ENCODE results near the gene UGT1A1. TPM values are rescaled to one million over a fixed set of nuclear protein-coding genes. Genes with fewer than 3 reads are reported as not detected.

Gene UGT1A1
- polyA plus RNA-seq, 2 of the 4 experiments (the other 2 are of a cell fraction), result 1.9 TPM

DNA sequence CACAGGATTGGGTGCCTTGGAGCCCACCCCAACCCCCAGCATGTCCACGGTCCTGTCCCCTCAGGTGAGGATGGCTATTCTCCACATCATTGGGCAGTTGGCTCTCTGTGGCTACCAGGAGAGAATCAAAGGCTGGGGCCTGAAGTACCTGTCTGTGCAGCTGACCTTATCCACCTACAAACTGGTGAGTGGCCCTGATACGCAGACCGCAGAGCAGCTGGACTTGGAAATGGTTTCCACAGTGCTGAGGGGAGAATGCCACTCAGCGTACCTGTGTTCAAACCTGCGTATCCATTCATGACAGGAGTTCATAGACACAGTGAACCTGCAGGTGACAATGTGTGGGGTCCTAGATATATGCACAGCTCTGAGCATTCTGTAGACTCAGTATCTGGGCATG is 39.6 kb downstream of the UGT1A1 start:
- FAIRE-seq (no peak), DNase-seq (ENCODE audit: low read depth in 1 of 2, low spot score in 1 of 2) (no peak), ATAC-seq (no peak)
- peak overlapping the region in 1 of 2 experiments; percentile 34; a peak in 1 of 6 replicates for H3K27ac ChIP-seq
- ChIA-PET CTCF (interaction anchor here (0.6 kb wide), 1 partner anchor 747 kb away, joined by 3 read pairs; no protein-coding TSS in a partner anchor), POLR2A (no interaction called here)
- no peaks in the 10 kb centered on the region for H3K9me3 ChIP-seq
- TF ChIP-seq NR3C1 (IDR thresholded peaks at IDR 0.05) (no peak), HOXA7 (CRISPR knock-in tag; IDR thresholded peaks at IDR 0.05) (no peak), SREBF2 (IDR thresholded peaks at IDR 0.05) (no peak), TFCP2L1 (CRISPR knock-in tag; IDR thresholded peaks at IDR 0.05) (no peak)
- no peak overlapping the region for H3K4me3 ChIP-seq
- no peak overlapping the region for H3K4me2 ChIP-seq
- H3K4me1 ChIP-seq, result peaks cover 8% of the 10 kb centered on the region
- 50% methylated on average over 5 of the region's 5 CpGs for WGBS (ENCODE audit: missing lambda C conversion rate)

DNA sequence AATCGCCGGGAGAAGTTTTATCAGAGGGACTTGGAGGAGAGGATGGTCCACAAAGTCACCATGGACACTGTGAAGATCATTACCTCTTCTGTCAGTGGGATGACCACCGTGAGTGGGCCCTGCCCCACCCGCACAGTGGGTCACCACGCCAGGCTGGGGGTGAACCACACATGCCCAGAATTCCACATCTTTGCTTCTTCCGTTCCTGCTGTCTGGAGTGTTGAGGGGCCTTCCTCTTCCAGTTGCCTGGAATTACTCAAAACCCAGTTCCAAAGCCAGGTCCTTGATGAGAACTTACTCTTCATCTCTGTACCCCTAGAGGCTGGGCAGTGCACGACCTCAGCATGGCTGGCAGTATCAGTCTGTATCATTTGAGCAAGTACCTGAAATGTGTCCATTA is 40.1 kb downstream of the UGT1A1 start:
- Histone ChIP-seq H3K27ac (peak overlapping the region in 1 of 2 experiments; percentile 34; a peak in 1 of 6 replicates), H3K4me1 (peaks cover 8% of the 10 kb centered on the region), H3K4me2 (no peak overlapping the region), H3K4me3 (no peak overlapping the region), H3K9me3 (no peaks in the 10 kb centered on the region)
- no peak; a peak in 1 of 6 replicates for ATAC-seq
- POLR2A ChIA-PET, result no interaction called here
- TF ChIP-seq, protein P1, sequence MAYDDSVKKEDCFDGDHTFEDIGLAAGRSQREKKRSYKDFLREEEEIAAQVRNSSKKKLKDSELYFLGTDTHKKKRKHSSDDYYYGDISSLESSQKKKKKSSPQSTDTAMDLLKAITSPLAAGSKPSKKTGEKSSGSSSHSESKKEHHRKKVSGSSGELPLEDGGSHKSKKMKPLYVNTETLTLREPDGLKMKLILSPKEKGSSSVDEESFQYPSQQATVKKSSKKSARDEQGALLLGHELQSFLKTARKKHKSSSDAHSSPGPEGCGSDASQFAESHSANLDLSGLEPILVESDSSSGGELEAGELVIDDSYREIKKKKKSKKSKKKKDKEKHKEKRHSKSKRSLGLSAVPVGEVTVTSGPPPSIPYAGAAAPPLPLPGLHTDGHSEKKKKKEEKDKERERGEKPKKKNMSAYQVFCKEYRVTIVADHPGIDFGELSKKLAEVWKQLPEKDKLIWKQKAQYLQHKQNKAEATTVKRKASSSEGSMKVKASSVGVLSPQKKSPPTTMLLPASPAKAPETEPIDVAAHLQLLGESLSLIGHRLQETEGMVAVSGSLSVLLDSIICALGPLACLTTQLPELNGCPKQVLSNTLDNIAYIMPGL (CRISPR knock-in tag; IDR thresholded peaks at IDR 0.05; ENCODE audit: borderline replicate concordance), result no peak
- TF ChIP-seq TFCP2L1 (CRISPR knock-in tag; IDR thresholded peaks at IDR 0.05), result no peak
- TF ChIP-seq, protein P2, sequence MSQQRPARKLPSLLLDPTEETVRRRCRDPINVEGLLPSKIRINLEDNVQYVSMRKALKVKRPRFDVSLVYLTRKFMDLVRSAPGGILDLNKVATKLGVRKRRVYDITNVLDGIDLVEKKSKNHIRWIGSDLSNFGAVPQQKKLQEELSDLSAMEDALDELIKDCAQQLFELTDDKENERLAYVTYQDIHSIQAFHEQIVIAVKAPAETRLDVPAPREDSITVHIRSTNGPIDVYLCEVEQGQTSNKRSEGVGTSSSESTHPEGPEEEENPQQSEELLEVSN (IDR thresholded peaks at IDR 0.05; ENCODE audit: borderline replicate concordance, low read depth), result no peak
- no peak for TF ChIP-seq EHMT2 (IDR thresholded peaks at IDR 0.05; ENCODE audit: low read depth)
- no peak for TF ChIP-seq HDAC2 (IDR thresholded peaks at IDR 0.05)
- TF ChIP-seq, protein P3, sequence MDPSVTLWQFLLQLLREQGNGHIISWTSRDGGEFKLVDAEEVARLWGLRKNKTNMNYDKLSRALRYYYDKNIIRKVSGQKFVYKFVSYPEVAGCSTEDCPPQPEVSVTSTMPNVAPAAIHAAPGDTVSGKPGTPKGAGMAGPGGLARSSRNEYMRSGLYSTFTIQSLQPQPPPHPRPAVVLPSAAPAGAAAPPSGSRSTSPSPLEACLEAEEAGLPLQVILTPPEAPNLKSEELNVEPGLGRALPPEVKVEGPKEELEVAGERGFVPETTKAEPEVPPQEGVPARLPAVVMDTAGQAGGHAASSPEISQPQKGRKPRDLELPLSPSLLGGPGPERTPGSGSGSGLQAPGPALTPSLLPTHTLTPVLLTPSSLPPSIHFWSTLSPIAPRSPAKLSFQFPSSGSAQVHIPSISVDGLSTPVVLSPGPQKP (IDR thresholded peaks at IDR 0.05; ENCODE audit: low read depth, low read length), result no peak
- no peak for TF ChIP-seq ESRRA (IDR thresholded peaks at IDR 0.05; ENCODE audit: borderline replicate concordance, low read length)
- TF ChIP-seq NR3C1 (IDR thresholded peaks at IDR 0.05), result no peak
- no peak for TF ChIP-seq GATA3 (IDR thresholded peaks at IDR 0.05; ENCODE audit: borderline replicate concordance)
- no peak for TF ChIP-seq KDM1A (IDR thresholded peaks at IDR 0.05; ENCODE audit: low read depth)
- 88% methylated on average over 7 of the region's 7 CpGs for WGBS (ENCODE audit: missing lambda C conversion rate)
- CTCF ChIA-PET, result interaction anchor here (0.5 to 0.6 kb wide), 2 partner anchors 227 to 748 kb away, joined by 3 read pairs; no protein-coding TSS in a partner anchor
- no peak for FAIRE-seq
- DNase-seq (ENCODE audit: low read depth in 1 of 2, low spot score in 1 of 2), result no peak

DNA sequence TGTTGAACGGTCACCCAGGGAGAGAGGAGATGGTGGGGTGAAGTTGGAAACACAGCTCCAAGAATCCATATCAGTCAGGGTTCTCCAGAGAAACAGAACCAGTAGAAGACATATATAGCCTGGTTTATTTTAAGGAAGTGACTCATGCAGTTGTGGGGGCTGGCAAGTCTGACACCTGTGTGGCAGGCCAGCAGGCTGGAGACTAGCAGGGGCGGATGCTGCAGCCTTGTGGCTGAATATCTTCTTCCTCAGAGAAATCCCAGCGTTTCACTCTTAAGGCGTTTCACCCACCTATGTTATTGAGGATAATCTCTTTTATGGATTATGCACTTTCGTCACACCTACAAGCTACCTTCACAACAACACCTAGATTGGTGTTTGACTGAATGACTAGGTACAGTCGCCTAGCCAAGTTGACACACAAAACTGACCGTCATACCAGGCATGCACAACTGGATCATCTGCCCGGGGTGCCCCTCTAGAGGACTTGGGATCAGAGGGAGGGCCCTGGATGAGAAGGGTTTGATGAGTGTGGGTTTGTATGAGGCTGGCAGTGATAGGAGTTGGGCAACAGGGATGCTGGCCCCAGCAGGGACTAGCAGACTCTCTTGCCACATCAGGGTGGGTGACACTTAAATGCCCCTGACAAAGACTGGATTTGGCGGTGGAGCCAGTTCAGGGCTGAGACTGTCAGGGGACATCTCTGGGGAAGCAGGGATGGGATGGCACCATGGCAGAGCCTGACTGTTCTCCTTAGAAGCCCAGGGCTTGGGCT is 41.5 kb downstream of the UGT1A1 start:
- FAIRE-seq, result no peak

More for the DNA sequence above, 41.5 kb downstream of the UGT1A1 start:
- ChIA-PET POLR2A (no interaction called here), CTCF (interaction anchor here (0.5 to 0.9 kb wide), 2 partner anchors 31 to 259 kb away, joined by 3 to 4 read pairs; no protein-coding TSS in a partner anchor)
- no peaks in the 10 kb centered on the region for H3K9me3 ChIP-seq
- peak overlapping the region; percentile 27 to 65; a peak in 4 of 6 replicates for H3K27ac ChIP-seq
- peak overlapping the region; percentile 39; the same call in 1 of the 3 replicates for H3K4me2 ChIP-seq
- TF ChIP-seq KDM5A (IDR thresholded peaks at IDR 0.05) (no peak), FOXS1 (CRISPR knock-in tag; IDR thresholded peaks at IDR 0.05) (no peak), HOXA7 (CRISPR knock-in tag; IDR thresholded peaks at IDR 0.05) (no peak), CBX8 (IDR thresholded peaks at IDR 0.05) (no peak), RNF2 (IDR thresholded peaks at IDR 0.05; ENCODE audit: borderline replicate concordance, low read depth) (no peak), SREBF2 (IDR thresholded peaks at IDR 0.05) (no peak), POLR2A (IDR thresholded peaks at IDR 0.05; ENCODE audit: low read length) (no peak)
- TF ChIP-seq, protein P4, sequence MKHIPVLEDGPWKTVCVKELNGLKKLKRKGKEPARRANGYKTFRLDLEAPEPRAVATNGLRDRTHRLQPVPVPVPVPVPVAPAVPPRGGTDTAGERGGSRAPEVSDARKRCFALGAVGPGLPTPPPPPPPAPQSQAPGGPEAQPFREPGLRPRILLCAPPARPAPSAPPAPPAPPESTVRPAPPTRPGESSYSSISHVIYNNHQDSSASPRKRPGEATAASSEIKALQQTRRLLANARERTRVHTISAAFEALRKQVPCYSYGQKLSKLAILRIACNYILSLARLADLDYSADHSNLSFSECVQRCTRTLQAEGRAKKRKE (CRISPR knock-in tag; IDR thresholded peaks at IDR 0.05; ENCODE audit: low read depth), result no peak
- TF ChIP-seq, protein P5, sequence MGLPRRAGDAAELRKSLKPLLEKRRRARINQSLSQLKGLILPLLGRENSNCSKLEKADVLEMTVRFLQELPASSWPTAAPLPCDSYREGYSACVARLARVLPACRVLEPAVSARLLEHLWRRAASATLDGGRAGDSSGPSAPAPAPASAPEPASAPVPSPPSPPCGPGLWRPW (IDR thresholded peaks at IDR 0.05), result no peak
- no peak for DNase-seq (ENCODE audit: low read depth in 1 of 2, low spot score in 1 of 2)
- H3K4me3 ChIP-seq, result no peak overlapping the region
- WGBS (ENCODE audit: missing lambda C conversion rate), result 84% methylated on average over 9 of the region's 9 CpGs
- H3K4me1 ChIP-seq, result peaks cover 8% of the 10 kb centered on the region
- peak in 1 of 2 experiments; percentile 50; a peak in 2 of 6 replicates for ATAC-seq

Measured in A549 (cell line).